ENCODE results near the gene KIAA1755. TPM values are rescaled to one million over a fixed set of nuclear protein-coding genes. Genes with fewer than 3 reads are reported as not detected.

The KIAA1755 gene
- polyA plus RNA-seq, 1 of the 3 experiments (the other 2 are of a cell fraction): 0.54 TPM

DNA sequence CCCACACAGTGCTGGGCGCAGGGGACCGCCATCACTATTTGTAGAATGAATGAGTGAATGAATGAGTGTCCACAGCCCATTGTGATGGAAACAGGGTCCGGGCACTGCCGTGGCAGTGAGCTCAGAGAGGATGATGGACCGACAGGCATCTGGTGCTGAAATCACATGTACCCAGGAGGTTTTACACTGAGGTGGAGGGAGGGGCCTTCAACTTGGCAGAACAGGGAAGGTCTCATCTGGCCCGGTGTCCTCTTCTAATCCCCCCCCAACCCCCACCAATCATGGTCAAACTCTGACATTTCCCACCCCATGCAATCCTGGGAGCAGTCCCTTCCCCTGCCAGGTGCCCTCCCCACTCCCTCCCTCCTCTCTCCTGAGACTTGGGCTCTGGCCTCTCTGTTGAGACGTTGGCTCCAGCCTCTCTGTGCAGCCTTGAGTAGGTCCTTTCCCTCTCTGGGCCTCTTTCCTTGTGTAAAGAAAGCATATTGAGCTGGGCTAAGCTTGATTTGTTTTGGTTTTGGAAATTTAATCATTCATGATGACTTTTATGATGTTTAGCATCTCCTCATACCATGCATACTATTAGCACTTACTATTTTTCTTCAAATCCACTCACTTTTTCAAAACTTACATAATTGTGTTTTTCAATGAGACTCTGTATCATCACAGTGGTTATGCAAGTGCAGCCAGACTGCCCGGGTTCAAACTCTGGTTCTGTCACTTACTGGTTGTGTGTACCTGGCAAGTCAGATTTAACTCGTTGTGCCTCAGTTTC lies 10.8 kb downstream of the KIAA1755 start:
- no peak overlapping the region for H2AFZ ChIP-seq (ENCODE audit: low read depth)
- H3K4me2 ChIP-seq: no peak overlapping the region
- no peak for DNase-seq
- H3K36me3 ChIP-seq (replicated peaks in 1 of 2; ENCODE audit: control insufficient read depth in 1 of 2, insufficient read depth in 2 of 2, low read length in 1 of 2): no peaks in the 10 kb centered on the region
- H3F3A ChIP-seq (replicated peaks; ENCODE audit: insufficient read depth): no peaks in the 10 kb centered on the region
- H3K27ac ChIP-seq (ENCODE audit: low read depth in 2 of 2, low read length in 1 of 2): no peak overlapping the region
- no peaks in the 10 kb centered on the region for H4K20me1 ChIP-seq (ENCODE audit: insufficient read depth)
- H3K9ac ChIP-seq: no peak overlapping the region
- no peaks in the 10 kb centered on the region for H3K79me2 ChIP-seq (ENCODE audit: insufficient read depth)
- peaks cover 0 to 5% of the 10 kb centered on the region in 2 experiments; a peak in 1 of 4 replicates for H3K4me1 ChIP-seq (ENCODE audit: control insufficient read depth in 1 of 2, insufficient read depth in 2 of 2, low read depth in 1 of 2, low read length in 1 of 2)
- CTCF ChIA-PET: interaction anchor here (0.9 to 1.2 kb wide), 2 partner anchors 20 to 107 kb away, joined by 3 to 4 read pairs; no protein-coding TSS in a partner anchor
- no peaks in the 10 kb centered on the region for H3K9me2 ChIP-seq
- H3K4me3 ChIP-seq (ENCODE audit: low read depth in 2 of 2, low read length in 1 of 2): no peak overlapping the region
- WGBS (ENCODE audit: low lambda C conversion rate): 61% methylated on average over 9 of the region's 9 CpGs
- no peak for TF ChIP-seq FOXJ3 (CRISPR knock-in tag; IDR thresholded peaks at IDR 0.05)
- no peak for TF ChIP-seq TEAD4 (IDR thresholded peaks at IDR 0.05; ENCODE audit: borderline replicate concordance, insufficient read depth)
- TF ChIP-seq YY1 (IDR thresholded peaks at IDR 0.05; ENCODE audit: low read depth): no peak
- no peak for TF ChIP-seq POLR2AphosphoS5 (IDR thresholded peaks at IDR 0.05; ENCODE audit: low read depth, low read length)
- TF ChIP-seq SMC3 (IDR thresholded peaks at IDR 0.05; ENCODE audit: low read depth, low read length): no peak
- no peak for TF ChIP-seq SIN3A (IDR thresholded peaks at IDR 0.05; ENCODE audit: borderline replicate concordance, low read depth, low read length)
- TF ChIP-seq, protein P1, sequence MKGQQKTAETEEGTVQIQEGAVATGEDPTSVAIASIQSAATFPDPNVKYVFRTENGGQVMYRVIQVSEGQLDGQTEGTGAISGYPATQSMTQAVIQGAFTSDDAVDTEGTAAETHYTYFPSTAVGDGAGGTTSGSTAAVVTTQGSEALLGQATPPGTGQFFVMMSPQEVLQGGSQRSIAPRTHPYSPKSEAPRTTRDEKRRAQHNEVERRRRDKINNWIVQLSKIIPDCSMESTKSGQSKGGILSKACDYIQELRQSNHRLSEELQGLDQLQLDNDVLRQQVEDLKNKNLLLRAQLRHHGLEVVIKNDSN (IDR thresholded peaks at IDR 0.05; ENCODE audit: borderline replicate concordance, low read depth): no peak
- no peak for TF ChIP-seq GABPA (IDR thresholded peaks at IDR 0.05; ENCODE audit: low read depth)
- TF ChIP-seq RAD21 (IDR thresholded peaks at IDR 0.05; ENCODE audit: low read length): no peak
- TF ChIP-seq CHD2 (IDR thresholded peaks at IDR 0.05; ENCODE audit: low read length, partially characterized antibody): no peak
- POLR2A ChIA-PET: no interaction called here
- no peaks in the 10 kb centered on the region for H3K9me3 ChIP-seq
- H3K27me3 ChIP-seq (ENCODE audit: insufficient read depth): no peaks in the 10 kb centered on the region

- no peak overlapping the region for H3K4me2 ChIP-seq
- no peak overlapping the region for H3K9ac ChIP-seq
- no peak overlapping the region for H3K27ac ChIP-seq (ENCODE audit: low read depth in 2 of 2, low read length in 1 of 2)
- H3K9me2 ChIP-seq: no peaks in the 10 kb centered on the region
- POLR2A ChIA-PET: no interaction called here
- peaks cover 0 to 5% of the 10 kb centered on the region in 2 experiments; a peak in 1 of 4 replicates for H3K4me1 ChIP-seq (ENCODE audit: control insufficient read depth in 1 of 2, insufficient read depth in 2 of 2, low read depth in 1 of 2, low read length in 1 of 2)
- no peak overlapping the region for H3K4me3 ChIP-seq (ENCODE audit: low read depth in 2 of 2, low read length in 1 of 2)
- TF ChIP-seq SMC3 (IDR thresholded peaks at IDR 0.05; ENCODE audit: low read depth, low read length): no peak
- no peak for TF ChIP-seq ELF1 (IDR thresholded peaks at IDR 0.05)
- TF ChIP-seq, protein P2, sequence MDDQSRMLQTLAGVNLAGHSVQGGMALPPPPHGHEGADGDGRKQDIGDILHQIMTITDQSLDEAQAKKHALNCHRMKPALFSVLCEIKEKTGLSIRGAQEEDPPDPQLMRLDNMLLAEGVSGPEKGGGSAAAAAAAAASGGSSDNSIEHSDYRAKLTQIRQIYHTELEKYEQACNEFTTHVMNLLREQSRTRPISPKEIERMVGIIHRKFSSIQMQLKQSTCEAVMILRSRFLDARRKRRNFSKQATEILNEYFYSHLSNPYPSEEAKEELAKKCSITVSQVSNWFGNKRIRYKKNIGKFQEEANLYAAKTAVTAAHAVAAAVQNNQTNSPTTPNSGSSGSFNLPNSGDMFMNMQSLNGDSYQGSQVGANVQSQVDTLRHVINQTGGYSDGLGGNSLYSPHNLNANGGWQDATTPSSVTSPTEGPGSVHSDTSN (IDR thresholded peaks at IDR 0.05): no peak
- no peak for TF ChIP-seq USF2 (IDR thresholded peaks at IDR 0.05; ENCODE audit: borderline replicate concordance, low read depth, low read length)
- TF ChIP-seq NFIC (IDR thresholded peaks at IDR 0.05; ENCODE audit: borderline replicate concordance): no peak
- TF ChIP-seq SIN3A (IDR thresholded peaks at IDR 0.05; ENCODE audit: borderline replicate concordance, low read depth, low read length): no peak
- no peak for TF ChIP-seq GATA2 (CRISPR knock-in tag; IDR thresholded peaks at IDR 0.05)
- TF ChIP-seq RCOR1 (IDR thresholded peaks at IDR 0.05; ENCODE audit: low read length): no peak
- no peak for TF ChIP-seq POLR2AphosphoS5 (IDR thresholded peaks at IDR 0.05; ENCODE audit: low read depth, low read length)
- TF ChIP-seq EZH2phosphoT487 (IDR thresholded peaks at IDR 0.05; ENCODE audit: borderline replicate concordance, low read depth): no peak
- no peak for TF ChIP-seq FOXM1 (IDR thresholded peaks at IDR 0.05; ENCODE audit: low read depth)
- no peak for TF ChIP-seq MXI1 (IDR thresholded peaks at IDR 0.05; ENCODE audit: low read depth, low read length)
- TF ChIP-seq JUND (IDR thresholded peaks at IDR 0.05): no peak
- TF ChIP-seq TEAD4 (IDR thresholded peaks at IDR 0.05; ENCODE audit: borderline replicate concordance, insufficient read depth): no peak
- no peak for TF ChIP-seq TCF12 (IDR thresholded peaks at IDR 0.05)
- TF ChIP-seq GABPA (IDR thresholded peaks at IDR 0.05; ENCODE audit: low read depth): no peak
- TF ChIP-seq, protein P3, sequence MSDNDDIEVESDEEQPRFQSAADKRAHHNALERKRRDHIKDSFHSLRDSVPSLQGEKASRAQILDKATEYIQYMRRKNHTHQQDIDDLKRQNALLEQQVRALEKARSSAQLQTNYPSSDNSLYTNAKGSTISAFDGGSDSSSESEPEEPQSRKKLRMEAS (IDR thresholded peaks at IDR 0.05; ENCODE audit: low read depth): no peak
- TF ChIP-seq RFX5 (IDR thresholded peaks at IDR 0.05; ENCODE audit: low read length): no peak
- TF ChIP-seq RAD21 (IDR thresholded peaks at IDR 0.05; ENCODE audit: low read length): no peak
- TF ChIP-seq RXRA (IDR thresholded peaks at IDR 0.05; ENCODE audit: borderline replicate concordance, low read depth): no peak
- H3K36me3 ChIP-seq (replicated peaks in 1 of 2; ENCODE audit: control insufficient read depth in 1 of 2, insufficient read depth in 2 of 2, low read length in 1 of 2): peaks cover 0 to 6% of the 10 kb centered on the region in 2 experiments
- DNase-seq: no peak
- CTCF ChIA-PET: interaction anchor here (0.9 to 1.2 kb wide), 3 partner anchors 18 to 27 kb away, joined by 3 read pairs; no protein-coding TSS in a partner anchor
- no peaks in the 10 kb centered on the region for H4K20me1 ChIP-seq (ENCODE audit: insufficient read depth)
- H3K27me3 ChIP-seq (ENCODE audit: insufficient read depth): no peaks in the 10 kb centered on the region
- H3K79me2 ChIP-seq (ENCODE audit: insufficient read depth): no peaks in the 10 kb centered on the region
- no peak overlapping the region for H2AFZ ChIP-seq (ENCODE audit: low read depth)
- no peaks in the 10 kb centered on the region for H3K9me3 ChIP-seq
- H3F3A ChIP-seq (replicated peaks; ENCODE audit: insufficient read depth): no peaks in the 10 kb centered on the region
- WGBS (ENCODE audit: low lambda C conversion rate): 82% methylated on average over 8 of the region's 8 CpGs
Observed at GRCh38 chr20:38248133-38248532, 12.4 kb downstream of the KIAA1755 start.

Measured in SK-N-SH (cell line).